Mesendoderm (in vitro differentiated cells): ENCODE results near the gene CAV2.

ENCODE experiments used
- DNase-seq: peaks from one replicate; pipeline ENCODE4 v3.0.0; 2013
- H2AK5ac ChIP-seq: 2 replicates; pipeline ENCODE4 v1.6.1; 2013; ENCODE audit warnings: low read length, inconsistent platforms
- H2BK120ac ChIP-seq: 2 replicates; pipeline ENCODE4 v1.6.1; 2013; ENCODE audit warnings: low read depth, mild to moderate bottlenecking, low read length, moderate library complexity, mixed read lengths
- H2BK15ac ChIP-seq: replicated peaks from 2 replicates; pipeline ENCODE4 v1.6.1; 2013; ENCODE audit warnings: low read depth, mild to moderate bottlenecking, moderate library complexity
- H2BK5ac ChIP-seq: 2 replicates; pipeline ENCODE4 v1.6.1; 2013; ENCODE audit warnings: low read length, inconsistent platforms
- H3K18ac ChIP-seq: 2 replicates; pipeline ENCODE4 v1.6.1; 2013; ENCODE audit warnings: mild to moderate bottlenecking, low read length, mixed read lengths
- H3K23ac ChIP-seq: one replicate; pipeline ENCODE4 v1.6.1; 2013; ENCODE audit warnings: low read length
- H3K27ac ChIP-seq: 2 replicates; pipeline ENCODE4 v1.5.1; 2013; ENCODE audit warnings: low read depth, mild to moderate bottlenecking, inconsistent platforms, low read length, moderate library complexity
- H3K27me3 ChIP-seq: 2 replicates; pipeline ENCODE4 v1.6.1; 2013; ENCODE audit warnings: low read length, control low read depth, mild to moderate bottlenecking, inconsistent platforms; ENCODE audit not compliant: insufficient read depth, poor library complexity
- H3K36me3 ChIP-seq: 2 replicates; pipeline ENCODE4 v1.6.1; 2013; ENCODE audit warnings: low read length, inconsistent platforms; ENCODE audit not compliant: control insufficient read depth, insufficient read depth
- H3K4ac ChIP-seq: one replicate; pipeline ENCODE4 v1.6.1; 2013; ENCODE audit warnings: low read depth, mild to moderate bottlenecking, low read length, moderate library complexity
- H3K4me1 ChIP-seq: 2 replicates; pipeline ENCODE4 v1.6.1; 2013; ENCODE audit warnings: low read depth, low read length, inconsistent platforms; ENCODE audit not compliant: control insufficient read depth
- H3K4me2 ChIP-seq: 2 replicates; pipeline ENCODE4 v1.6.1; 2013; ENCODE audit warnings: low read length
- H3K4me3 ChIP-seq: 2 replicates; pipeline ENCODE4 v1.5.1; 2013; ENCODE audit warnings: mild to moderate bottlenecking, low read length
- H3K56ac ChIP-seq: one replicate; pipeline ENCODE4 v1.6.1; 2013; ENCODE audit warnings: low read length
- H3K79me1 ChIP-seq: 2 replicates; pipeline ENCODE4 v1.6.1; 2013; ENCODE audit warnings: low read length, inconsistent platforms
- H3K79me2 ChIP-seq: 2 replicates; pipeline ENCODE4 v1.6.1; 2013; ENCODE audit warnings: mild to moderate bottlenecking, low read length; ENCODE audit not compliant: control insufficient read depth, insufficient read depth
- H3K9ac ChIP-seq: 2 replicates; pipeline ENCODE4 v1.6.1; 2013; ENCODE audit warnings: low read length, inconsistent platforms
- H4K5ac ChIP-seq: one replicate; pipeline ENCODE4 v1.6.1; 2013; ENCODE audit warnings: low read length
- H4K8ac ChIP-seq: one replicate; pipeline ENCODE4 v1.6.1; 2013; ENCODE audit warnings: low read depth, mild to moderate bottlenecking, control low read depth, low read length, moderate library complexity
- WGBS: extraction: QIAGEN DNeasy Blood & Tissue Kit; methylation state at CpG from one replicate; pipeline ENCODE4 v1.1.7; 2013; ENCODE audit warnings: low lambda C conversion rate, missing lambda C conversion rate; ENCODE audit not compliant: insufficient coverage; ENCODE audit errors: extremely low coverage; 5-methylcytosine and 5-hydroxymethylcytosine counted together

The CAV2 gene

GRCh38 chr7:116541951-116542350, 42.4 kb downstream of the CAV2 start:
- H2BK15ac ChIP-seq = no peak overlapping the region
- no peaks in the 10 kb centered on the region for H3K36me3 ChIP-seq
- H3K4ac ChIP-seq = no peak overlapping the region
- no peak overlapping the region for H2BK120ac ChIP-seq
- H3K23ac ChIP-seq = no peak overlapping the region
- no peak overlapping the region for H4K8ac ChIP-seq
- WGBS = no CpG with 5 or more reads among the region's 3 CpGs
- no peak overlapping the region for H2AK5ac ChIP-seq
- no peak overlapping the region for H4K5ac ChIP-seq
- H3K18ac ChIP-seq = no peak overlapping the region
- DNase-seq = no peak
- no peak overlapping the region for H3K4me3 ChIP-seq
- no peak overlapping the region for H3K27ac ChIP-seq
- H2BK5ac ChIP-seq = no peak overlapping the region
- H3K9ac ChIP-seq = no peak overlapping the region
- no peaks in the 10 kb centered on the region for H3K79me1 ChIP-seq
- H3K4me2 ChIP-seq = no peak overlapping the region
- H3K79me2 ChIP-seq = no peaks in the 10 kb centered on the region
- no peaks in the 10 kb centered on the region for H3K27me3 ChIP-seq
- no peak overlapping the region for H3K56ac ChIP-seq
- no peaks in the 10 kb centered on the region for H3K4me1 ChIP-seq

- Histone ChIP-seq H3K27ac (no peak overlapping the region), H2BK5ac (no peak overlapping the region), H3K79me2 (no peaks in the 10 kb centered on the region), H3K4me1 (no peaks in the 10 kb centered on the region), H4K5ac (no peak overlapping the region), H2BK15ac (no peak overlapping the region), H3K23ac (no peak overlapping the region), H3K79me1 (no peaks in the 10 kb centered on the region), H3K4ac (no peak overlapping the region), H3K9ac (no peak overlapping the region), H3K27me3 (no peaks in the 10 kb centered on the region), H3K4me2 (no peak overlapping the region), H2BK120ac (no peak overlapping the region), H3K18ac (peak overlapping the region; percentile 51), H4K8ac (no peak overlapping the region), H3K4me3 (no peak overlapping the region), H2AK5ac (no peak overlapping the region), H3K56ac (no peak overlapping the region), H3K36me3 (no peaks in the 10 kb centered on the region)
- DNase-seq = peak; percentile 30
- WGBS = no CpG with 5 or more reads among the region's 2 CpGs
Observed at GRCh38 chr7:116542618-116543017, 43.1 kb downstream of the CAV2 start.

DNA sequence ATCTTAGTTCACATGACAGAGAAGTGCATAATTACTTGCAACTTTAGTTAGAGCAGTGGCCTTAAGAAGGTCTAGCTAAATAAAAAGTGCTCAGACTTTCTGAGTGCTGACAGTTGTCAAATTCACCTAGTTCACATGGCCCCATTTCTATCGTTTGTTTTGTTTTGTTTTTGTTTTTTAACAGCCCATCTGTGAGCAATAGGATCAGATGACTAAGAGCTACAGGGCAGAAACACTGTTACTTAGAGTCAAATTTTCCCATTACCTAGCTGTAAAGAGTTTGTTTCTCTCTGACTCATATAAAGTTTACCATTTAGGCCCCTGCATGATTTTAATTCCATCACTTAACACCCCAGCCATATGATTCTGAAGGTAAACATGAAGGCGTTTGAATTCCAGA, 44.1 kb downstream of the CAV2 start:
- Histone ChIP-seq H3K4me2 (no peak overlapping the region), H3K4me1 (no peaks in the 10 kb centered on the region), H3K27me3 (no peaks in the 10 kb centered on the region), H3K4me3 (no peak overlapping the region), H3K79me1 (no peaks in the 10 kb centered on the region), H3K79me2 (no peaks in the 10 kb centered on the region), H3K4ac (no peak overlapping the region), H2AK5ac (no peak overlapping the region), H4K8ac (no peak overlapping the region), H3K56ac (no peak overlapping the region), H3K36me3 (no peaks in the 10 kb centered on the region), H3K9ac (no peak overlapping the region), H2BK120ac (no peak overlapping the region), H3K18ac (no peak overlapping the region), H3K27ac (no peak overlapping the region), H3K23ac (no peak overlapping the region), H2BK15ac (no peak overlapping the region), H2BK5ac (no peak overlapping the region), H4K5ac (no peak overlapping the region)
- no CpG with 5 or more reads among the region's 2 CpGs for WGBS
- DNase-seq = peak; percentile 29

GRCh38 chr7:116544487-116544886, 44.9 kb downstream of the CAV2 start:
- H3K4me3 ChIP-seq = no peak overlapping the region
- H3K4me2 ChIP-seq = no peak overlapping the region
- no peak overlapping the region for H3K4ac ChIP-seq
- no peaks in the 10 kb centered on the region for H3K27me3 ChIP-seq
- H2BK120ac ChIP-seq = no peak overlapping the region
- no peaks in the 10 kb centered on the region for H3K79me1 ChIP-seq
- H2AK5ac ChIP-seq = no peak overlapping the region
- H4K5ac ChIP-seq = no peak overlapping the region
- no peak overlapping the region for H3K23ac ChIP-seq
- no peak overlapping the region for H2BK5ac ChIP-seq
- no peak overlapping the region for H4K8ac ChIP-seq
- no peak overlapping the region for H3K18ac ChIP-seq
- H3K79me2 ChIP-seq = no peaks in the 10 kb centered on the region
- H3K27ac ChIP-seq = no peak overlapping the region
- no peaks in the 10 kb centered on the region for H3K36me3 ChIP-seq
- H3K9ac ChIP-seq = no peak overlapping the region
- DNase-seq = peak; percentile 45
- no peak overlapping the region for H3K56ac ChIP-seq
- no peak overlapping the region for H2BK15ac ChIP-seq
- no CpG with 5 or more reads among the region's 1 CpG for WGBS
- H3K4me1 ChIP-seq = no peaks in the 10 kb centered on the region

- no peak overlapping the region for H2BK15ac ChIP-seq
- no peak overlapping the region for H3K4me2 ChIP-seq
- no CpG with 5 or more reads among the region's 6 CpGs for WGBS
- H3K4ac ChIP-seq = no peak overlapping the region
- no peak overlapping the region for H2BK5ac ChIP-seq
- no peak overlapping the region for H4K5ac ChIP-seq
- H3K4me3 ChIP-seq = no peak overlapping the region
- no peak overlapping the region for H3K9ac ChIP-seq
- no peak for DNase-seq
- no peak overlapping the region for H3K23ac ChIP-seq
- no peak overlapping the region for H2BK120ac ChIP-seq
- H3K18ac ChIP-seq = no peak overlapping the region
- no peaks in the 10 kb centered on the region for H3K79me2 ChIP-seq
- no peaks in the 10 kb centered on the region for H3K27me3 ChIP-seq
- no peak overlapping the region for H3K27ac ChIP-seq
- H4K8ac ChIP-seq = no peak overlapping the region
- H3K4me1 ChIP-seq = no peaks in the 10 kb centered on the region
- H2AK5ac ChIP-seq = no peak overlapping the region
- H3K56ac ChIP-seq = no peak overlapping the region
- no peaks in the 10 kb centered on the region for H3K36me3 ChIP-seq
- H3K79me1 ChIP-seq = no peaks in the 10 kb centered on the region
Observed at GRCh38 chr7:116545411-116545993, 46.0 kb downstream of the CAV2 start.

GRCh38 chr7:116546054-116546453, 46.5 kb downstream of the CAV2 start:
- Histone ChIP-seq H2BK15ac (no peak overlapping the region), H2BK5ac (no peak overlapping the region), H3K27me3 (no peaks in the 10 kb centered on the region), H4K8ac (no peak overlapping the region), H2BK120ac (no peak overlapping the region), H4K5ac (no peak overlapping the region), H3K9ac (no peak overlapping the region), H3K36me3 (no peaks in the 10 kb centered on the region), H3K79me1 (no peaks in the 10 kb centered on the region), H3K56ac (no peak overlapping the region), H3K23ac (no peak overlapping the region), H3K4ac (no peak overlapping the region), H3K4me1 (no peaks in the 10 kb centered on the region), H3K27ac (no peak overlapping the region), H3K4me3 (no peak overlapping the region), H3K79me2 (no peaks in the 10 kb centered on the region), H3K4me2 (no peak overlapping the region), H3K18ac (no peak overlapping the region), H2AK5ac (no peak overlapping the region)
- no peak for DNase-seq
- WGBS = no CpG with 5 or more reads among the region's 11 CpGs
